K562 (cell line): ENCODE measurements around the gene SURF6. TPM values are rescaled to one million over a fixed set of nuclear protein-coding genes. Genes with fewer than 3 reads are reported as not detected.

ENCODE experiments used
- ETS2 ChIP-seq: IDR thresholded peaks from 2 replicates; pipeline ENCODE4 v1.6.1; 2016; ENCODE audit warnings: borderline replicate concordance, missing genetic modification characterization, mild to moderate bottlenecking, moderate library complexity, missing compliant biosample characterization; ENCODE audit not compliant: poor library complexity, severe bottlenecking
- HDAC2 ChIP-seq: fragments of 450-650 bp; IDR thresholded peaks from 2 replicates; pipeline ENCODE4 v1.6.1; 2016; ENCODE audit warnings: mild to moderate bottlenecking
- HNRNPH1 ChIP-seq: fragments of 200-400 bp; formaldehyde crosslinking; optimal IDR thresholded peaks from 2 replicates; pipeline ENCODE3; 2017; ENCODE audit warnings: low read depth, mild to moderate bottlenecking, low read length, moderate library complexity
- MAFF ChIP-seq: IDR thresholded peaks from 2 replicates; pipeline ENCODE4 v1.6.1; 2012; ENCODE audit warnings: low read length, improper control_type of control experiment
- MYC ChIP-seq, 2 experiments: fragments of 250-450 bp in 1 of 2; sonication (Bioruptor Pico) in 1 of 2; IDR thresholded peaks; 2 replicates each; pipeline versions ENCODE4 v1.5.1 to v1.6.1; 2012 to 2021; ENCODE audit warnings: low read depth in 2 of 2, borderline replicate concordance in 1 of 2, improper control_type of control experiment in 1 of 2, low read length in 1 of 2, mild to moderate bottlenecking in 1 of 2, moderate library complexity in 1 of 2
- RBM25 ChIP-seq: fragments of 200-400 bp; formaldehyde crosslinking; IDR thresholded peaks from 2 replicates; pipeline ENCODE4 v1.6.1; 2018; ENCODE audit warnings: low read length, low read depth, moderate library complexity; ENCODE audit not compliant: severe bottlenecking
- TFAM ChIP-seq: fragments of 250-450 bp; sonication (Bioruptor Pico); conservative IDR thresholded peaks from 2 replicates; pipeline ENCODE4 v1.5.0; 2021; ENCODE audit warnings: mild to moderate bottlenecking, moderate library complexity
- ZNF347 ChIP-seq: fragments of 450-650 bp; formaldehyde crosslinking; IDR thresholded peaks from 2 replicates; pipeline ENCODE4 v1.4.0; 2020; ENCODE audit warnings: low read depth, mild to moderate bottlenecking, moderate library complexity
- ZNF41 ChIP-seq: fragments of 250-450 bp; sonication (Bioruptor Pico); conservative IDR thresholded peaks from 2 replicates; pipeline ENCODE4 v1.4.0; 2020; ENCODE audit warnings: mild to moderate bottlenecking
- polyA plus RNA-seq, 8 experiments: library from polyadenylated mRNA; depleted of rRNA in 4 of 8; stranded (reverse) in 5 of 8; unstranded in 3 of 8; fragments of >200 nt; fragmentation: Nextera tagmentation in 2 of 8; fragmentation: Illumina TruSeq in 1 of 8; extraction: Ambion mirVana in 2 of 8; extraction: Trizol in 1 of 8; gene quantifications; 2 replicates each; pipeline versions ENCODE4 v1.2.1 to v1.2.3, GENCODE V29; 2011 to 2014; ENCODE audit warnings: inconsistent platforms in 1 of 8, missing spikeins in 1 of 8
- total RNA-seq, 7 experiments: library from RNA; depleted of rRNA in 6 of 7; stranded (reverse); fragments of >200 nt in 6 of 7; fragmentation: Illumina TruSeq in 2 of 7; extraction: Trizol in 2 of 7; gene quantifications; 2 replicates each; pipeline versions ENCODE4 v1.2.1 to v1.2.3, GENCODE V29; 2011 to 2021; ENCODE audit warnings: low replicate concordance in 1 of 7
- TF ChIP-seq, protein P1 (sequence below), 2 experiments: fragments of 450-650 bp in 1 of 2; IDR thresholded peaks; 2 replicates each; pipeline ENCODE4 v1.6.1; 2011 to 2017; ENCODE audit warnings: low read depth in 2 of 2, antibody characterized with exemption in 1 of 2, borderline replicate concordance in 1 of 2, low read length in 1 of 2, mild to moderate bottlenecking in 1 of 2, mixed read lengths in 1 of 2; ENCODE audit not compliant: control insufficient read depth in 1 of 2
- TF ChIP-seq, protein P2 (sequence below): fragments of 250-450 bp; sonication (Bioruptor Pico); IDR thresholded peaks from 2 replicates; pipeline ENCODE4 v1.9.0; 2021; ENCODE audit warnings: mild to moderate bottlenecking

Gene SURF6
- total and polyA plus RNA-seq, 9 of the 15 experiments (the other 6 are each of a cell fraction or from before 2014, with no cell fraction given), result 1.4 to 68.3 (median 14.7) TPM

DNA sequence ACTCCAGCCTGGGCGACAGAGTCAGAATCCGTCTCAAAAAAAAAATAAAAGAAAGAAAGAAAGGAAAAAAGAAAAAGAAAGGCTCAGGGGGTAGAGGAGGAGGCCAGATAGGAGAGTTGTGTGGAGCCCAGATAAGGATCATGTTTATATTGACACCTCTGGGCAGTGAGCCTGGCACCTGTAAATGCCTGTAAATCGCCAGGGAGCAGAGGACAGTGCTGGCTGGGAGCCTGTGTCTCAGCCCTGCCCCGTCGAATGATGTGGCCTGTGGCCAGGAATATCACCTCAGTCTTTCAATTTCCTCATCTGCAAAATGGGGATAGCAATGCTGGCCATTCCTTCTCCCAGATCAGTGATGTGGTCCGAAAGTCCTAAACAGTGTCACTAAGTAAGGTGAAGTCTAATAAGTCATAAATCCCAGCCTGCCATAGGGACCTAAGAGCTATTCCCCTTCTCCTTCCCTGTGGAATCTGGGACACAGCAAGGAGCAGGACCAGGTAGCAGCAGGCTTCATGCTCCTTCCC is 50.7 kb downstream of the SURF6 start (continued):
- TF ChIP-seq, protein P1, sequence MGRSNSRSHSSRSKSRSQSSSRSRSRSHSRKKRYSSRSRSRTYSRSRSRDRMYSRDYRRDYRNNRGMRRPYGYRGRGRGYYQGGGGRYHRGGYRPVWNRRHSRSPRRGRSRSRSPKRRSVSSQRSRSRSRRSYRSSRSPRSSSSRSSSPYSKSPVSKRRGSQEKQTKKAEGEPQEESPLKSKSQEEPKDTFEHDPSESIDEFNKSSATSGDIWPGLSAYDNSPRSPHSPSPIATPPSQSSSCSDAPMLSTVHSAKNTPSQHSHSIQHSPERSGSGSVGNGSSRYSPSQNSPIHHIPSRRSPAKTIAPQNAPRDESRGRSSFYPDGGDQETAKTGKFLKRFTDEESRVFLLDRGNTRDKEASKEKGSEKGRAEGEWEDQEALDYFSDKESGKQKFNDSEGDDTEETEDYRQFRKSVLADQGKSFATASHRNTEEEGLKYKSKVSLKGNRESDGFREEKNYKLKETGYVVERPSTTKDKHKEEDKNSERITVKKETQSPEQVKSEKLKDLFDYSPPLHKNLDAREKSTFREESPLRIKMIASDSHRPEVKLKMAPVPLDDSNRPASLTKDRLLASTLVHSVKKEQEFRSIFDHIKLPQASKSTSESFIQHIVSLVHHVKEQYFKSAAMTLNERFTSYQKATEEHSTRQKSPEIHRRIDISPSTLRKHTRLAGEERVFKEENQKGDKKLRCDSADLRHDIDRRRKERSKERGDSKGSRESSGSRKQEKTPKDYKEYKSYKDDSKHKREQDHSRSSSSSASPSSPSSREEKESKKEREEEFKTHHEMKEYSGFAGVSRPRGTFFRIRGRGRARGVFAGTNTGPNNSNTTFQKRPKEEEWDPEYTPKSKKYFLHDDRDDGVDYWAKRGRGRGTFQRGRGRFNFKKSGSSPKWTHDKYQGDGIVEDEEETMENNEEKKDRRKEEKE (IDR thresholded peaks at IDR 0.05; ENCODE audit: borderline replicate concordance in 1 of 2, control insufficient read depth in 1 of 2, low read depth in 2 of 2, low read length in 1 of 2), result no peak
- TF ChIP-seq ETS2 (tag), result no peak
- TF ChIP-seq MAFF, result no peak
- peak; percentile 73 for TF ChIP-seq RBM25
- TF ChIP-seq ZNF41 (CRISPR knock-in tag), result no peak
- TF ChIP-seq MYC (IDR thresholded peaks at IDR 0.05; ENCODE audit: low read depth, low read length), result no peak
- TF ChIP-seq MYC (CRISPR knock-in tag; IDR thresholded peaks at IDR 0.05; ENCODE audit: borderline replicate concordance, low read depth), result no peak
- 0 out of 2 replicates have a peak, but pooled peaks have one; percentile 39 for TF ChIP-seq HDAC2
- TF ChIP-seq TFAM (CRISPR knock-in tag), result no peak
- TF ChIP-seq, protein P2, sequence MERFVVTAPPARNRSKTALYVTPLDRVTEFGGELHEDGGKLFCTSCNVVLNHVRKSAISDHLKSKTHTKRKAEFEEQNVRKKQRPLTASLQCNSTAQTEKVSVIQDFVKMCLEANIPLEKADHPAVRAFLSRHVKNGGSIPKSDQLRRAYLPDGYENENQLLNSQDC (CRISPR knock-in tag), result no peak
- no peak for TF ChIP-seq HNRNPH1
- TF ChIP-seq ZNF347 (CRISPR knock-in tag), result no peak
